ENCODE data around the gene LRRN2. TPM values are rescaled to one million over a fixed set of nuclear protein-coding genes. Genes with fewer than 3 reads are reported as not detected.

LRRN2 gene
- polyA plus RNA-seq, 1 donor from 2014 or later, result 3.3 TPM

DNA sequence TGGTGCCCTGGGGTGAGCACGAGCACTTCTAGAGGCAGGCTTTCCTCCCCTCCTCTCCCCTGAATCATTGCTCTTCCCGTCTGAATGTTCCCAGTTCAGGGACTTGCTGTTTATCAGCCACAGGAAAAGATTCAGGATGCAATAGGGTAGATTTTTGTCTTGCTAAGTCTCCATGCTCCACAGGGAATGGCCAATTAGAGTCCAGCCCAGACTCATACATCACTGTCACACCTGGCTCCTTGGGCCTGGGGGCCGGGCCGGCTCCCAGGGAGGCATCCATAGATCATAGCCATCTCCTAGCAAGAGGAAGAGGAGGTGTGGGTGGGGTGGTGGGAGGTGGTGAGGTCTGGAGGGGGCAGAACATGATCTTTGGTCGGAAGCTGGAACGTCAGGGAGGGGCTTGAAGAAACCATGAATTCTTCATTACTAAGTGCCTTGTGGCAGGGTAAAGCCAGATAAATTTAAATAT lies 83.4 kb downstream of the LRRN2 start:
- no peaks in the 10 kb centered on the region for H4K20me1 ChIP-seq (ENCODE audit: insufficient read depth)
- no peaks in the 10 kb centered on the region for H3F3A ChIP-seq (ENCODE audit: insufficient read depth, low read length, poor library complexity, severe bottlenecking)
- no peak overlapping the region for H3K9ac ChIP-seq (ENCODE audit: low read length)
- H3K9me2 ChIP-seq (ENCODE audit: insufficient read depth, low read length), result no peaks in the 10 kb centered on the region
- H2AFZ ChIP-seq (ENCODE audit: low read depth, low read length), result no peak overlapping the region
- H3K27me3 ChIP-seq (ENCODE audit: insufficient read depth, low read depth, low read length), result no peaks in the 10 kb centered on the region
- no peak for TF ChIP-seq POLR2AphosphoS5 (IDR thresholded peaks at IDR 0.05)
- TF ChIP-seq CTCF (IDR thresholded peaks at IDR 0.05; ENCODE audit: poor library complexity, severe bottlenecking), result no peak
- TF ChIP-seq MXI1 (conservative IDR thresholded peaks at IDR 0.05; ENCODE audit: poor library complexity, severe bottlenecking), result no peak
- no peak for TF ChIP-seq RAD21 (conservative IDR thresholded peaks at IDR 0.05)
- TF ChIP-seq TAF1 (IDR thresholded peaks at IDR 0.05; ENCODE audit: low read depth), result no peak
- no peak for TF ChIP-seq REST (IDR thresholded peaks at IDR 0.05; ENCODE audit: borderline replicate concordance)
- H3K4me3 ChIP-seq (ENCODE audit: low read length), result no peak overlapping the region
- H3K9me3 ChIP-seq (ENCODE audit: low read length), result no peaks in the 10 kb centered on the region
- no peak overlapping the region for H3K4me2 ChIP-seq (ENCODE audit: low read length)
- no peak overlapping the region for H3K27ac ChIP-seq (ENCODE audit: low read length)
- H3K79me2 ChIP-seq (replicated peaks; ENCODE audit: insufficient read depth, low read length), result no peaks in the 10 kb centered on the region
- H3K36me3 ChIP-seq (ENCODE audit: insufficient read depth, low read length), result no peaks in the 10 kb centered on the region

- Histone ChIP-seq H3K4me2 (ENCODE audit: low read length) (no peak overlapping the region), H3K9me3 (ENCODE audit: low read length) (no peaks in the 10 kb centered on the region), H4K20me1 (ENCODE audit: insufficient read depth) (no peaks in the 10 kb centered on the region), H3K4me3 (ENCODE audit: low read length) (no peak overlapping the region), H3K9ac (ENCODE audit: low read length) (no peak overlapping the region), H3K79me2 (replicated peaks; ENCODE audit: insufficient read depth, low read length) (no peaks in the 10 kb centered on the region), H3F3A (ENCODE audit: insufficient read depth, low read length, poor library complexity, severe bottlenecking) (no peaks in the 10 kb centered on the region), H3K27ac (ENCODE audit: low read length) (no peak overlapping the region), H3K27me3 (ENCODE audit: insufficient read depth, low read depth, low read length) (no peaks in the 10 kb centered on the region), H2AFZ (ENCODE audit: low read depth, low read length) (no peak overlapping the region), H3K9me2 (ENCODE audit: insufficient read depth, low read length) (no peaks in the 10 kb centered on the region), H3K36me3 (ENCODE audit: insufficient read depth, low read length) (no peaks in the 10 kb centered on the region)
- TF ChIP-seq TAF1 (IDR thresholded peaks at IDR 0.05; ENCODE audit: low read depth), result no peak
- no peak for TF ChIP-seq POLR2AphosphoS5 (IDR thresholded peaks at IDR 0.05)
- no peak for TF ChIP-seq MXI1 (conservative IDR thresholded peaks at IDR 0.05; ENCODE audit: poor library complexity, severe bottlenecking)
- TF ChIP-seq CTCF (IDR thresholded peaks at IDR 0.05; ENCODE audit: poor library complexity, severe bottlenecking), result no peak
- TF ChIP-seq RAD21 (conservative IDR thresholded peaks at IDR 0.05), result no peak
- no peak for TF ChIP-seq EP300 (conservative IDR thresholded peaks at IDR 0.05; ENCODE audit: poor library complexity, severe bottlenecking)
- no peak for TF ChIP-seq SMC3 (conservative IDR thresholded peaks at IDR 0.05; ENCODE audit: poor library complexity)
- no peak for TF ChIP-seq EZH2 (IDR thresholded peaks at IDR 0.05; ENCODE audit: borderline replicate concordance, insufficient read depth, low read length, poor library complexity, severe bottlenecking)
- no peak for TF ChIP-seq REST (IDR thresholded peaks at IDR 0.05; ENCODE audit: borderline replicate concordance)
Observed at GRCh38 chr1:204600968-204601367, 84.6 kb downstream of the LRRN2 start.
